ENCODE data around the gene BRAF.
"Not testable (repeated sequence)": the region's sequence is repeated elsewhere in the genome, so short reads cannot be mapped to it uniquely, and the experiment has no call there.

BRAF gene

GRCh38 chr7:140694592-140694991 lies 230.1 kb downstream of the BRAF start:
- H3K4me3 ChIP-seq (ENCODE audit: low read depth, low read length): no peak overlapping the region
- POLR2A ChIA-PET: no interaction called here
- no peak for DNase-seq (ENCODE audit: low read depth, low spot score)
- CTCF ChIA-PET: no interaction called here
- no peak for TF ChIP-seq CTCF (IDR thresholded peaks at IDR 0.05; ENCODE audit: insufficient read depth, low read length, missing control alignments)

DNA sequence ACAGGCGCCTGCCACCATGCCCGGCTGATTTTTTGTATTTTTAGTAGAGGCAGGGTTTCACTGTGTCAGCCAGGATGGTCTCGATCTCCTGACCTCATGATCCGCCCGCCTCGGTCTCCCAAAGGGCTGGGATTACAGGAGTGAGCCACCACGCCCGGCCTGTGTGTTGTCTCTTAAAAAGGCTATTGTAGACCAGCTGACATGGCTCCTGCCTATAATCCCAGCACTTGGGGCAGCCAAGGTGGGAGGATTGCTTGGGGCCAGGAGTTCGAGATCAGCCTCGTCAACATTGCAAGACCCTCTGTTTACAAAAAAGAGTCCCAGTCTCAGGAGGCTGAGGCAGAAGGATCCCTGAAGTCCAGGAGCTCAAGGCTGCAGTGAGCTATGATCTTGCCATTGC lies 230.9 kb downstream of the BRAF start:
- POLR2A ChIA-PET; DNase-seq (ENCODE audit: low read depth, low spot score); H3K4me3 ChIP-seq (ENCODE audit: low read depth, low read length): not testable (repeated sequence)
- CTCF ChIA-PET: interaction anchor here (1.5 kb wide), 1 partner anchor 18 kb away, joined by 8 read pairs; no protein-coding TSS in a partner anchor

- POLR2A ChIA-PET: no interaction called here
- CTCF ChIA-PET: interaction anchor here (0.7 kb wide), 1 partner anchor 323 kb away, joined by 3 read pairs; the partner anchor contains the start of gene MRPS33
- H3K4me3 ChIP-seq (ENCODE audit: low read depth, low read length): no peak overlapping the region
- no peak for TF ChIP-seq CTCF (IDR thresholded peaks at IDR 0.05; ENCODE audit: insufficient read depth, low read length, missing control alignments)
- no peak for DNase-seq (ENCODE audit: low read depth, low spot score)
Observed at GRCh38 chr7:140691376-140692045, 233.2 kb downstream of the BRAF start.

DNA sequence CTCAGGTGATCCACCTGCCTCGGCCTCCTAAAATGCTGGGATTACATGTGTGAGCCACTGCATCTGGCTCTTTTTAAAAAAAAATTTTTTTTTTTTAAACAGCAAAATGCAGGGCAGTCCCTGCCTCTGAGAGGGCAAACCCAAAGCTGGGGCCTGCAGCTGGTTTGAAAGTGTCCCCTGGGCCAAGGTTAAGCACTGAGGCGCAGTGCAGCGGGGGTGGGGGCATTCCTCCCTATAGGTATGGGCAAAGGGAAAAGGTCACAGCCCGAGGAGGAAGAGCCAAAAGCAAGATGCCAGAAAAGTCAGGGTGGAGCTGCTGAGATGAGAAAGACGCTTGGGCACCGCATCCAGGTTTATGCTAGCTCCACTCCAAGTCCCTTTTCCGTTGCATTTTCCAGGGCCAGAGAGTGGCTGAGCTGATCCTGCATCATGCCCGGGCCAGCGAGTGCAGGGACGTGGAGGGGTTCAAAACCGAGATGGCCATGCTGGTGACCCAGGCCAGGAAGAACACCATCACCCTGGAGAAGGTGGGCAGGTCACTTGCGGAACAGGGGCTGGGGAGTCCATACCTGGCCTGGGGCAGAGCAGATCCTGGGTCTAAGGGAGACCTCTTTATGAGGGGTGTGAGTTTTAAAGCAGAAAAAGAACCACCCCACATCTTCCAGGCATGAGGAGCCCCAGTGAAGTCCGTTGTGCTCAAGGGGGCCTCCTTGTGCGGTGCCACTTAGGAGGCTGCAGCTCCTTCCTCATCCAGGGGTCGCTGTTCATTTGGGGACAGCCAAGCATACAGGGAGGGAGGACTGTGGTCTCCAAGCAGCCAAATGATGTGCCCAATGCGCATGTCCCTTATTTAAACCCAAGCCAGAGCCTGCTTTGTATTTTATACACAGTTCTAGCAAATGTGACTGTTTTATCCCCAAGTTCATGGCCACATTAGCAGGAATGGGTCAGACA lies 235.3 kb downstream of the BRAF start:
- CTCF ChIA-PET: interaction anchor here (1.2 kb wide), 1 partner anchor 15 kb away, joined by 3 read pairs; no protein-coding TSS in a partner anchor
- POLR2A ChIA-PET: no interaction called here
- DNase-seq (ENCODE audit: low read depth, low spot score): no peak
- no peak overlapping the region for H3K4me3 ChIP-seq (ENCODE audit: low read depth, low read length)
- TF ChIP-seq CTCF (IDR thresholded peaks at IDR 0.05; ENCODE audit: insufficient read depth, low read length, missing control alignments): no peak

DNA sequence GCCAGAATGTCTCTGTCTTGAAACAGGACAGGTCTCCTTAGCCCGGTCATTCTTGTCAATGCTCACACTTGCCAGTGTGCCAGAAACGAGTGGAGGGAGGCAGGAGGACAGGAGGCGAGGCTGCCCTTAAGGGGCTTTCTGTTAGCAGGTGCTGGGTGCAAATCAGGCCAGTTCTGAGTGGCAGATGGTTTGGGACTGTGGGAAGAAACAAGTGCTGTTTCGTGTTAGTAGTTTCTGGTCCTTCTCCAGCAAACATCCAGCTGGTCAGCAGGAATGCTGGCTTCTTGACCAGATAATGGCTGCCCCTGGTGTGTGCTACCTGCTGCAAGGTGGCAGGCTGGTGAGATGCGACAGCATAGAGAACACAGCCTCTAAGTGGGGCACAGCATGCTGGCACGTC lies 236.4 kb downstream of the BRAF start:
- no peak for DNase-seq (ENCODE audit: low read depth, low spot score)
- CTCF ChIA-PET: no interaction called here
- POLR2A ChIA-PET: no interaction called here
- no peak overlapping the region for H3K4me3 ChIP-seq (ENCODE audit: low read depth, low read length)
- no peak for TF ChIP-seq CTCF (IDR thresholded peaks at IDR 0.05; ENCODE audit: insufficient read depth, low read length, missing control alignments)

DNA sequence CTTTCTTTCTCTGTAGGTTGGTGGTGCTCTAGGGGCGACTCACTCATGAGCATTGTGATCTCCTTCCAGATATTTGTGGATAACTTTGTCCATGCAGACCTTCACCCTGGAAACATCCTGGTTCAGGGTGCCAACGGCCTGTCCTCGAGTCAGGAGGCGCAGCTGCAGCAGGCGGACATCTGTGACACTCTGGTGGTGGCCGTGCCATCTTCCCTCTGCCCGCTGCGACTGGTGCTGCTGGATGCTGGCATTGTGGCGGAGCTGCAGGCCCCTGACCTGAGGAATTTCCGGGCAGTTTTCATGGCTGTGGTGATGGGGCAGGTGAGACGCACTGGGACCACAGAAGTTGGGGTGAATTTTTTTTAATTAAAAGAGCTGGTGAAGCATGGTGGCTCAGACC lies 237.8 kb downstream of the BRAF start:
- no peak for TF ChIP-seq CTCF (IDR thresholded peaks at IDR 0.05; ENCODE audit: insufficient read depth, low read length, missing control alignments)
- H3K4me3 ChIP-seq (ENCODE audit: low read depth, low read length): no peak overlapping the region
- POLR2A ChIA-PET: interaction anchor here (1.1 kb wide), 1 partner anchor 9 kb away, joined by 5 read pairs; the partner anchor contains the start of gene NDUFB2
- CTCF ChIA-PET: interaction anchor here (1.1 to 4.8 kb wide), 3 partner anchors 12 to 211 kb away, joined by 3 to 35 read pairs (median 3); no protein-coding TSS in a partner anchor
- DNase-seq (ENCODE audit: low read depth, low spot score): no peak

Data from AG04449 (cell line).